Measurements from ENCODE around the gene ERC1.

- TF ChIP-seq PHF8 (IDR thresholded peaks at IDR 0.05; ENCODE audit: borderline replicate concordance, low read length) (no peak), TARDBP (IDR thresholded peaks at IDR 0.05) (no peak), GABPB2 (CRISPR knock-in tag; conservative IDR thresholded peaks at IDR 0.05) (no peak), ZNF212 (CRISPR knock-in tag; IDR thresholded peaks at IDR 0.05) (no peak), MXI1 (IDR thresholded peaks at IDR 0.05; ENCODE audit: low read depth, low read length) (no peak), TAF1 (IDR thresholded peaks at IDR 0.05; ENCODE audit: control insufficient read depth, extremely low read depth, insufficient read depth, low read length, severe bottlenecking) (no peak), BDP1 (IDR thresholded peaks at IDR 0.05; ENCODE audit: insufficient read depth, insufficient read length) (no peak), BRCA1 (IDR thresholded peaks at IDR 0.05) (no peak), BRCA1 (CRISPR knock-in tag; IDR thresholded peaks at IDR 0.05) (no peak), JUNB (CRISPR knock-in tag; conservative IDR thresholded peaks at IDR 0.05) (no peak)
- TF ChIP-seq, protein P1, sequence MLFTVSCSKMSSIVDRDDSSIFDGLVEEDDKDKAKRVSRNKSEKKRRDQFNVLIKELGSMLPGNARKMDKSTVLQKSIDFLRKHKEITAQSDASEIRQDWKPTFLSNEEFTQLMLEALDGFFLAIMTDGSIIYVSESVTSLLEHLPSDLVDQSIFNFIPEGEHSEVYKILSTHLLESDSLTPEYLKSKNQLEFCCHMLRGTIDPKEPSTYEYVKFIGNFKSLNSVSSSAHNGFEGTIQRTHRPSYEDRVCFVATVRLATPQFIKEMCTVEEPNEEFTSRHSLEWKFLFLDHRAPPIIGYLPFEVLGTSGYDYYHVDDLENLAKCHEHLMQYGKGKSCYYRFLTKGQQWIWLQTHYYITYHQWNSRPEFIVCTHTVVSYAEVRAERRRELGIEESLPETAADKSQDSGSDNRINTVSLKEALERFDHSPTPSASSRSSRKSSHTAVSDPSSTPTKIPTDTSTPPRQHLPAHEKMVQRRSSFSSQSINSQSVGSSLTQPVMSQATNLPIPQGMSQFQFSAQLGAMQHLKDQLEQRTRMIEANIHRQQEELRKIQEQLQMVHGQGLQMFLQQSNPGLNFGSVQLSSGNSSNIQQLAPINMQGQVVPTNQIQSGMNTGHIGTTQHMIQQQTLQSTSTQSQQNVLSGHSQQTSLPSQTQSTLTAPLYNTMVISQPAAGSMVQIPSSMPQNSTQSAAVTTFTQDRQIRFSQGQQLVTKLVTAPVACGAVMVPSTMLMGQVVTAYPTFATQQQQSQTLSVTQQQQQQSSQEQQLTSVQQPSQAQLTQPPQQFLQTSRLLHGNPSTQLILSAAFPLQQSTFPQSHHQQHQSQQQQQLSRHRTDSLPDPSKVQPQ (CRISPR knock-in tag; IDR thresholded peaks at IDR 0.05; ENCODE audit: borderline replicate concordance) = no peak
- TF ChIP-seq, protein P2, sequence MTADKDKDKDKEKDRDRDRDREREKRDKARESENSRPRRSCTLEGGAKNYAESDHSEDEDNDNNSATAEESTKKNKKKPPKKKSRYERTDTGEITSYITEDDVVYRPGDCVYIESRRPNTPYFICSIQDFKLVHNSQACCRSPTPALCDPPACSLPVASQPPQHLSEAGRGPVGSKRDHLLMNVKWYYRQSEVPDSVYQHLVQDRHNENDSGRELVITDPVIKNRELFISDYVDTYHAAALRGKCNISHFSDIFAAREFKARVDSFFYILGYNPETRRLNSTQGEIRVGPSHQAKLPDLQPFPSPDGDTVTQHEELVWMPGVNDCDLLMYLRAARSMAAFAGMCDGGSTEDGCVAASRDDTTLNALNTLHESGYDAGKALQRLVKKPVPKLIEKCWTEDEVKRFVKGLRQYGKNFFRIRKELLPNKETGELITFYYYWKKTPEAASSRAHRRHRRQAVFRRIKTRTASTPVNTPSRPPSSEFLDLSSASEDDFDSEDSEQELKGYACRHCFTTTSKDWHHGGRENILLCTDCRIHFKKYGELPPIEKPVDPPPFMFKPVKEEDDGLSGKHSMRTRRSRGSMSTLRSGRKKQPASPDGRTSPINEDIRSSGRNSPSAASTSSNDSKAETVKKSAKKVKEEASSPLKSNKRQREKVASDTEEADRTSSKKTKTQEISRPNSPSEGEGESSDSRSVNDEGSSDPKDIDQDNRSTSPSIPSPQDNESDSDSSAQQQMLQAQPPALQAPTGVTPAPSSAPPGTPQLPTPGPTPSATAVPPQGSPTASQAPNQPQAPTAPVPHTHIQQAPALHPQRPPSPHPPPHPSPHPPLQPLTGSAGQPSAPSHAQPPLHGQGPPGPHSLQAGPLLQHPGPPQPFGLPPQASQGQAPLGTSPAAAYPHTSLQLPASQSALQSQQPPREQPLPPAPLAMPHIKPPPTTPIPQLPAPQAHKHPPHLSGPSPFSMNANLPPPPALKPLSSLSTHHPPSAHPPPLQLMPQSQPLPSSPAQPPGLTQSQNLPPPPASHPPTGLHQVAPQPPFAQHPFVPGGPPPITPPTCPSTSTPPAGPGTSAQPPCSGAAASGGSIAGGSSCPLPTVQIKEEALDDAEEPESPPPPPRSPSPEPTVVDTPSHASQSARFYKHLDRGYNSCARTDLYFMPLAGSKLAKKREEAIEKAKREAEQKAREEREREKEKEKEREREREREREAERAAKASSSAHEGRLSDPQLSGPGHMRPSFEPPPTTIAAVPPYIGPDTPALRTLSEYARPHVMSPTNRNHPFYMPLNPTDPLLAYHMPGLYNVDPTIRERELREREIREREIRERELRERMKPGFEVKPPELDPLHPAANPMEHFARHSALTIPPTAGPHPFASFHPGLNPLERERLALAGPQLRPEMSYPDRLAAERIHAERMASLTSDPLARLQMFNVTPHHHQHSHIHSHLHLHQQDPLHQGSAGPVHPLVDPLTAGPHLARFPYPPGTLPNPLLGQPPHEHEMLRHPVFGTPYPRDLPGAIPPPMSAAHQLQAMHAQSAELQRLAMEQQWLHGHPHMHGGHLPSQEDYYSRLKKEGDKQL (CRISPR knock-in tag; IDR thresholded peaks at IDR 0.05; ENCODE audit: borderline replicate concordance) = no peak
Measured at GRCh38 chr12:1496162-1496900, 505.3 kb downstream of the ERC1 start.

All from K562 (cell line).